GM21515 (cell line): Measurements from ENCODE around the gene DOK7.

Experiments
- ATAC-seq: cut with Tn5 transposase; IDR thresholded peaks from one replicate; pipeline ENCODE4 v1.9.1; 2021; ENCODE audit not compliant: unreplicated experiment

DOK7 gene

DNA sequence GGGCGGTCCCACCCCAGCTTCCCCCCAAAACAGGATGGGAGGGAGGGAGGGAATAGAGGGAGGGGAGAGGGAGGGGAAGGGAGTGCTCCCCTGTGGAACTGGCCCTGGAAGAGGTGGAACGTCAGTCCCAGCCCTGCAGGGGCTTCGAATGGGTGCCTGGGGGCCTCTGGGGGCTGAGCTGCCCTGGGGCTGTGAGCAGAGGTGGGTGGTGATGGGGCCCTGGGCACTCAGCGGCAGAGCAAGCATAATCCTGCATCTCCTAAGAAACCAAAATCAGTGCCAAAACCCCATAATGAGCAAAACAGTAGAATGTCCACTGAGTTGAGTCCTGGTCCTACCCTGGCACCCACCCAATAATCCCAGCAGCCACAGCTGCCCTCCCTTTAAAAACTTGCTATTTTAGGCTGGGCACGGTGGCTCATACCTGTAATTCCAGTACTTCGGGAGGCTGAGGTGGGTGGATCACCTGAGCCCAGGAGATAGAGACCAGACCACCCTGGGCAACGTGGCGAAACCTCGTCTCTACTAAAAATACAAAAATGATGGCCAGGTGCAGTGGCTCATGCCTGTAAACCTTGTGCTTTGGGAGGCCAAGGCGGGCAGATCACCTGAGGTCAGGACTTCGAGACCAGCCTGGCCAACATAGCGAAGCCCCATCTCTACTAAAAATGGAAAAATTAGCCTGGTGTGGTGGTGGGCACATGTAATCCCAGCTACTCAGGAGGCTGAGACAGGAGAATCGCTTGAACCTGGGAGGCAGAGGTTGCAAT, 11.1 kb downstream of the DOK7 start:
- ATAC-seq: no peak

DNA sequence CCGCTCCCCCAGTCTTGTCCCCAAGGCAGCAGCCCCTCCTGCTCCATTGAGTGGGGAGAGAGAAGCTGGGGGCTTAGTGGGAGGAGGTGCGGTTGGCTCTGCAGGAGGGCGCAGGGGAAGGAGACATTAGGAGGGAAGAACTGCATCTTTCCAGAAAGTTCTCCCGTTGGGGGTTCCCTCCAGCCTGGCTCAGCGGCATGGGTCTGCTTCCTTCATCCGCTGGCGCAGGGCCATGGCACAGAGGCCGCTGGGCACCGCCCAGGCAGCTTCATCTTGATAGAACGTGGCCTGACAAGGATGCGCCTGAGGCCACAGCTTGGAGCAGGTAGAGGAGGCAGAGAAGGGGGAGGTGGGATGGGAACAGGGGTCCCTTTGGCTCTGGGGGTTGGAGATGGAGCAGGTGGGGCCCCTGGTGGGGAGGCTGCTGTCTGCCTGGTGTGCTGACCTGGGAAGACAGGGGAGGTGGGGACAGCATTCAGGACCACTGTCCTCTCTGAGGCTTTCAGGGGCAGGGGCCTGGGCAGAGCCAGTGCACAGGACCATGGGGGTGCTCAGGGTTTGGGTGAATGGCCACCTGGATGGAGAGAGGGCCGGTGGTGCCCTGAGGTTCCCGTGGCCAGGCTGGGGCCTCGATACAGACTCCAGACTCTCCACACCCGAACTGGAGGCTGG, 12.1 kb downstream of the DOK7 start:
- ATAC-seq: no peak

DNA sequence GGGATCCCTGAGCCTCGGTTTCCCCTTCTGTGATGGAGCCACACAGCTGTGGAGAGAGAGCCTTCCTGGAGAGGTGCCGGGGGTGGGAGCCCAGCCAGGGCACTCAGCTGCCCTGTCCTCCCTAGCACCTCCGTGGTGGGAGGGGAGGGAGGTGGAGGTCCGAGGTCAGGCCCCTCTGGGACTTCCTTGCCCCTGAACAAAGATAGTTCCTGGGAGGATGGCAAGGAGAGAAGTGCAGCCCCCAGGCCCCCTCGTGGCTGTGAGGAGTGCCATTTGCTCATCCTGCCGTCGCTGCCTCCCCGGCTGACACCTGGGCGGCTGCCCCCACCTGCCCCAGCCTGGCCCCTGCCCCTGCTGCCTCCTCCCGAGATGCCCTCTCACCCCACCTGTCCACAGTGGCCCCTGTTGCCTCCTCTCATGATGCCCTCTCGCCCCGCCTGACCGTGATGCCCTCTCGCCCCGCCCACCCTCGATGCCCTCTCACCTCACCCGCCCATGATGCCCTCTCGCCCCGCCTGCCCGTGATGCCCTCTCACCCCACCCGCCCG, 12.7 kb downstream of the DOK7 start:
- ATAC-seq: no peak

DNA sequence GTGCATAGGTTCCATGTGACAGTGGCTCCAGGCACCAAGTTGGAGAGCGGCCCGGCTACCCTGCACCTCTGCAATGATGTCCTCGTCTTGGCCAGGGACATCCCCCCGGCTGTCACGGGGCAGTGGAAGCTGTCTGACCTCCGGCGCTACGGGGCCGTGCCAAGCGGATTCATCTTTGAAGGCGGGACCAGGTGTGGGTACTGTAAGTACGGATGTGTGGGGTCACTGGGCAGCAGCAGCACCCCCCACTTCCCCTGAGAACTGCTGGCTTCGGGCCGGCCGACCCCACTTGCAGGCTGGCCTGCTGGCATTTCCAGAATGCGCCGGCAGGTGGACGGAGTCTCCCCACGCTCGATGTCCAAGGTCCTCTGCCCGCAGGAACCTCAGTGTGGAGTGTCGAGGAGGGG, 13.2 kb downstream of the DOK7 start:
- ATAC-seq: no peak

DNA sequence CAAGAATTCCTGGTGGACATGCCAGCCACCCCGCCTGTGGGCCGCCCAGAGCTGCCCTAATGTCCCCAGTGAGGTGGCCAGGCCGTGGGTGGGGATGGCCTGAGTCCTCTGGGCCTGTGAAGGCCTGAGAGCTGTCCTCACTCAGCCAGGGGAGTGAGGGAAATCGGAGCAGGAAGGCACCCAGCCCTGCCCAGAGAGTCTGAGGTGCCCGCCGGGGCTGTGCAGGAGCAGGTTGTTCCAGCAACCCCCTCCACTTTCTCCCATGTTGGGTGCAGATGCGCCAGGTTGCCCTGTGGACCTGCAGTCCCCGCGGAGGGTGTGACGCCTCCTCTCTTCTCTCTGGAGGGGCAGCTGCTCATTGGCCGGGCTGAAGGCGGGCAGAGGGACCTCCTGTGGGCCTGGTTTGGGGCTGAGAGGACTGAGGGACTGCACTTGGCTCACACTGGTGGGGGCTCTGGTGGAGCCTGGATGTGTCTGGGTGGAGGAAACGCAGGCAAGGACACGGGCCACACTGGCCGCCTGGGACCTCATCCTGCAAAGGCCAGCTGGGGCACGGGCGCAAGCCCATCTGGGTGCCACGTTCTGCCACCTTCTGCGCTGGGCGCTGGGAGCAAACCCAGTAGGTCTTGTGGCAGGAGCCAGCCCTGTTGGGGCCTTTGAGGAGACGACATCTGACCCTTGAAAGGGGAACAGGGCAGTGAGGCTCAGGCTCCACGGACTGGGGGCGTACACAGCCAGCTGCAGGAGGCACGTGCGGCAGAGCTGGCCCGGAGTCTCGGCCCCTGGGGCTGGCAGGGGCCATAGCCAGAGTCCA, 14.0 kb downstream of the DOK7 start:
- no peak for ATAC-seq

DNA sequence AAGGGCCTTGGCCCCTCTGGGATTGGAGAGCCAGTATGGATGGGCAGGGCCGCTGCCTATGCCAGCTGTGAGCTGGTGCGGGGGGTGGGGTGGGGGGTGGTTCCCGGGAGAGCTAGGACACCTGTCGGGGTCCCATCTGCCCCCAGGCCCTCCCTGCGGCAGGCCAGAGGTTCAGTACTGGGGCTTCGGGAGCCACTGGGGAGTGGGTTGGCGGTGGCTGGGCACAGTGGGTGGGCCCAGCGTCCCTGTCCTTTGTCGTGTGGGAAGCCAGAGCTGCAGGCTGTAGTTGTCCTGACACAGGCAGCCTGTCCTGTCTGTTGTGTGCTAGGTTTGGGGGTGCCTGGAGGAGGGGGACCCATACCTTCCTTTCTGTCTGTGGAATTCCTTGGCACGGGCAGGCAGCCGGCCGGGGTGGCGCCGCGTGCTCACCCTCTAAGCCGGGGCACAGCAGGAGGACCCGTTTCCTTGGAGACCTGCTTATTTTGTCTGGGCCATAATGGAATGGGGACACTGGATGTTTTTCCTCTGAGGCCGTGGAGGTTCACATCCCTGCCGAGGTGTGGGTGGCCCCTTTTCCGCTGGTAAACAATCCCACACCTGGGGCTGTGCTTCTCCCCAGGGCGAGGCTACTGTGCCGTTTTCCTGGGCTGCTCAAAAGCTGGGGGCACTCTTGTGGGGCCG, 14.8 kb downstream of the DOK7 start:
- no peak for ATAC-seq

DNA sequence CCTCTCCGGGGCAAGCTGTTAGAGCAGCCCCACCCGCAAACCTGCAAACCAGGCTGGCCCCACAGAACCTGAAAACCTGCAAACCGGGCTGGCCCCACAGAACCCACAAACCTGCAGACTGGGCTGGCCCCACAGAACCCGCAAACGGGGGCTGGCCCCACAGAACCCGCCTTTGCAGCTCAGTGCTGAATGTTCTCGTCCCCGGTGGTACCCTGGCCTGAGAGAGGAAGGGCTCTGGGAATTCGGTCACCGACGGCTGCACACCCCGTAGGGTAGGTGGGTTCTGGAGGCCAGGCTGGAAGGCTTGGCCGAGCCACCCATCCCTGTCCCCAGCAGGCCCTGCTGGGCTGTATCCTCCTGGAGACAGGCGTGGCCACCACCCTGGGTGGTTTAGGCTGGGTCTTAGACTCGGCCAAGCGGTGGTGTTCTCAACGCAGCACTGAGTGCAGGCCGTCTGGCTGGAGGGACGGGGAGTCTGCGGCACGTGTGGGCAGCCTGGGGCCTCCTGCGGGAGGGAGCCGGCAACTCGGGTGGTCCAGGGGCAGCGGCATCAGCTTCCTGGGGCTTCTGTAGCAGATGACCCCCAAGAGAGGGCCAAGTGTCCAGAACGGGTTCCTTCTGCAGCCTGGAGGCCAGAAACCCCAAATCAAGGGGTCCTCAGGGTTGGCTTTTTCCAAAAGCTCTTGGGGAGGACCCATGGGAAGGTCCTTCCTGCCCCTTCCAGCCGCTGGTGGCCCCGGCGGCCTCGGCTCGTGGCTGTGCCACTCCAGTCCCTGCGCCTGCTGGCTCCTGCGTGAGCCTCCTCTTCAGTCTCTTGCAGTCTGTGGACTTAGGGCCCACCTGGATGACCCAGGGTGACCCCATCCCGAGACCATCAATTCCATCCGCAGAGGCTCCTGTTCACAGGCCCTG, 15.6 kb downstream of the DOK7 start:
- ATAC-seq: no peak

DNA sequence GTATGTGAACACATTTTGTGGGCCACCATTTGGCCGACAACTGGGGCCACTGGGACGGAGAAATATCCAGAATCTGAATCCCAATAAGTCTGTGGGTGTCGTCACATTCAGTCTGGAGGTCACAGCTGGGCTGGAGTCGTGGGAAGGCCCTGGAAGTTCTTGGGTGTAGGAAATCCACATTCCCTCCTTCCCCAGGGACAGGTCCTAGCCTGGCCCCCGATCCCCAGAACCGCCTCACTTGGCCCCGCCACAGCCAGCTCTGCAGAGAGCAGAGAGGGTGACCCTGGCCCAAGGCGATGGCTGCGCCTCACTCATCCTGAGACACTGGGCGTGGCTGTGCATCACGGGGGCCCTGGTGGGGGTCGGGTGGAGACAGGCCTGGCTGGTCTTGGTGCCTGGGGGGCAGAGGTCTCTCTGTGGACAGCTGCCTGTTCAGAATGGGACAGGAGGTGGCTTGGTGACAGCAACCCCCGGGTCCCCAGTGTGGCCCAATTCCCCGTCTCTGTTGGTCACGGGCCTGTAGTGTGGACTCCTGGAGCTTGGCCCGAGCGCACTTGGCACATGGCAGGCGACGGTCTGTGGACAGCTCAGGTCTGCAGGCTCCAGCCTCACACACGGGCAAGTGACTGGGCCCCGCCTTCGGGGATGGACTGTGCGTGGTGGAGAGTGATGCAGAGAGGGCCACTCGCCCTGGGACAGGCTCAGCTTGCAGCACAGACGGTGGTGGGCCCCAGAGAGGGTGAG, 16.4 kb downstream of the DOK7 start:
- no peak for ATAC-seq

DNA sequence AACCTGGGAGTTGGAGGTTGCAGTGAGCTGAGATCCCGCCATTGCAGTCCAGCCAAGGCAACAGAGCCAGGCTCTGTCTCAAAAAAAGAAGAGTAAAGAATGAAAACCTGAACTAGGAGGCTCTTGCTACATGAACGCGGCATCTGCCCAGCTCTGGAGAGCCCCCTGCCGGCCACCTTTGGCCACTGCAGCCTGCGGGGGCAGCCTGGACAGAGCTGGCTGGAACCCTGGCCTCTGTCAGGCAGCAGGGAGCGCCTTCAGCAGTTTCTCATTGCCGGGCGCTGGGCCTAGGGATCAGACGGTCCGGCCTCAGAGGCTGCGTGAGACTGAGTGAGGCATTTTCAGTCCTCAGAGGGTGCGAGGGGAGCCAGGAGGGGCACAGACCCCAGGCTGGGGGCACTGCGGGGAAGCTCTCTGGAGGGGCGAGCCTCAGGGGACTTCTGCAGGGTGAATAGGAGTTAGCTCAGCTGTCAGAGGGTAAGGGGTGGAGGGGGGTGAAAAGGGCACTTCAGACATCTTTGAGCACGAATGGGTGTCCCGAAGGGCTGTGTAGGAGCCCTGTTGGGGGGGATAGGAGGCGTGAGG, 17.5 kb downstream of the DOK7 start:
- ATAC-seq: peak; percentile 65

DNA sequence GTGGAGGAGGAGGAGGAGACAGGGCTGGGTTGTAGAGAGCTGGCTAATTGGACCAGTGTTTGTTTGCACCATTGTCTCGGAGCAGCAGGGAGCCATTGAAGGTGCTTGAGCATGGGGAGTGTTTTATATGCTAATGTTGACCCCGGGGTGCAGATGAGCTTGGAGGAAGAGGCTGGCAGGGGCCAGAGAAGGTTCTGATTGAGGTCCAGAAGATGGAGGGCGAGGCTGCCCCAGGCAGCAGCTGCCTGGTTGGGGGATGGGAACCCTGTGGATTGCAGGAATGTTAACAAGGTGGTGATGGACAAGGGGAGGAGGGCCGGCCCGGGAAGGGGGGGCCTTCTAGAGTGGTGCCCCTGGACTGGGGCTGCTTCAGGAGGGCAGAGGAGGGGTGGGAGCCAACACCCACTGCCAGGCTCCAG, 18.0 kb downstream of the DOK7 start:
- ATAC-seq: no peak

DNA sequence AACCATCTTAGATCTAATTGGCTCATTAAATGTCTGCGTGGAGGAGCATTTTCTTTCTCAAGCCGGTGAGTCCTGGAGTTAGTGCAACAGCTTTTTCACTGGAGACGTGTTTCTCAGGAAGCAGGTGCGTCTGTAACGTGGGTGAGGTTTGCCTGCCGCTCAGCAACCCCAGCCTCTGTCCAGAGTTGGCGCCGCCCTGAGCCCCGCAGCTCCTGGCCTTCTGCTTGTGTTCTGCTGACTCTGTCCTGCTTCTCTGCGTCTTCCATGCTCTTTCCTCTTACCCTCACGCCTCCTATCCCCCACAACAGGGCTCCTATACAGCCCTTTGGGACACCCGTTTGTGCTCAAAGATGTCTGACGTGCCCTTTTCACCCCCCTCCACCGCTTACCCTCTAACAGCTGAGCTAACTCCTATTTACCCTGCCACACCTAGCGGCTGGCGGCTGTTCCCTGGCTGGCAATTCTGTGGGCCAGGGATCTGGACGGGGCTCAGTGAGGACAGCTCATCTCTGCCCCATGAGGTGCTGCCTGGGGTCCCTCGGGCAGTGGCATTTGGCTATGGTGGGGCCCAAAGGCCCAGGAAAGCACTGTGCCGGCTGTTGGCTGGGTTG, 18.8 kb downstream of the DOK7 start:
- no peak for ATAC-seq

DNA sequence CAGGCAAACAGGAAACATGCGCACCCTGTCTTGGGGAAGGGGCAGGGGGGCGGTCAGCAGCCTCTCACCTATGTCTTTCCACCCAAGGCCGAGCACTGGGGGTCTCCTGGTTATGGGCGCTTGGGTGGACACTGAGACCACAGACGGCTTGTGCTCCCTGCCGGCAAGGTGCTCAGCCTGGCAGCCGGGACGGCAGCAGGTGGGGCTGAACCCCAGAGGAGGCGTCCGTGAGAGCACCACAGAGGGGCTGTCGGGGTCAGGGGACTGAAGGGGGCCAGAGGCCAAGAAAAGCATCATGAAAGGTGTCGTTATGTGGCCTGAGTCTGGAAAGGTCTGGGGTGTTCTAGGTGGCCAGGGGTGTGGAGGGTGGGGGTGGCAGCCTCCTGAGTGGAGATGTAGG, 19.6 kb downstream of the DOK7 start:
- ATAC-seq: no peak

DNA sequence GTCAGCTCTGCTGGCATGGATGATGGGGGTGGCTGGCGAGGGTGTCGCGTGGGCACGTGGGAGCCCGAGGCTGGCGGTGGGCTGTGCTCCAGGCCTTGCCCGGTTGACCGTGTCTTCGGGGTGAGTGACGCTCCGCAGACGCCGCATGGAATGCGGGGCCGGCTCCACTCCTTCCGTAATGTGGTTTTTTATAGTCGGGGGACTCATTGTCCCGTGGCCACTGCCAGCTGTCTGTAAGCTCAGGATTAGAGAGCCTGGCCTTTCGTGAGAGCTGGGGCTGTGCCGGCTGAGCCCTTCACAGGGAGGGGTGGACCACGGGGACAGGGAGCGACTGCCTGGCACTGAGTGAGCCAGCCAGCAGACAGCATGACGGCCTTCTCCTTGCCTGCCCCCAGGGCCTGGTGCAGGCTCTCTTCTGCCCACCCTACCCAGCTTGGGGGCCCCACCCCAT, 20.4 kb downstream of the DOK7 start:
- ATAC-seq: no peak

DNA sequence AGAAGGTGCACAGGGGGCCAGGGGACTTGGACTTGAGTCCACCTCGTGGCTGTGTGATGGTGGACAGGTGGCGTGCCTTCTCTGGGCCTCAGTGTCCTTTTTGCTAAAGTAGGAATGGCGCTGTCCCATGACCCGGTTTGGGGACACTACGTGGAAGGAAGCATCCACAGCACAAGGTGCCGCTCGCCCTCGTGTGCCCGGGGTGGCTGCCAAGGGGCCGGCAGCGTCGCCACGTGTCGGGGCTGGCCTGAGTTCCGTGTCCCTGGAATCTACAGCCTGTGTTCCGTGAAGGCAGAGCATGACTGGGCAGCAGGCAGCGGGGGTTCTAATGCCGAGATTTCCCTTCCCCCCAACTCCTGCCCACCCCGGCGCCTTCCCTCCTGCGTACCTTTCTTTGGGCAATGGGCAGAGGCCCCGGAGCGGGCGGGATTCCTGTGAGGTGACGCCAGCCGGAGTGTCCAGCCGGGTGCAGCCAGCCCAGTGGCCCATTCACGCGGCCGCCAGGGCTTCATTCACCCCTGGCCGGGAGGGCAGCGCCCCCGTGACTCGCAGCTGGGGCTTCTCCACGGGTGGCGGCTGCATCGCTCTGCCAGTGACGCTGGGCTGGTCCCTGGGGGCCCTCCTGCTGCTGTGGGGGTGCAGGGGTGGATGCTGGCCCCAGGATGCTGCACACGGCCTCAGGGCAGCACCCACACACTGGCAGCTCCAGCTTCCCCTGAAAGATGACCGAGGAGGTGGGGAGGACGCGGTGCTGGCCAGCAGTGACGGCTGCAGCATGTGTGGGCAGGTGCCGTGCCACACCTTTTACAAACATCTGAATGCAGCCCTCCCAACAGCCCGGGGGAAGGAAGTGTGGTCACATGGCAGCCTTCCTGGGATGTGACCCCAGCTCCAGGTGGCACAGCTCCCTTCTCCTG, 21.2 kb downstream of the DOK7 start:
- ATAC-seq: no peak

DNA sequence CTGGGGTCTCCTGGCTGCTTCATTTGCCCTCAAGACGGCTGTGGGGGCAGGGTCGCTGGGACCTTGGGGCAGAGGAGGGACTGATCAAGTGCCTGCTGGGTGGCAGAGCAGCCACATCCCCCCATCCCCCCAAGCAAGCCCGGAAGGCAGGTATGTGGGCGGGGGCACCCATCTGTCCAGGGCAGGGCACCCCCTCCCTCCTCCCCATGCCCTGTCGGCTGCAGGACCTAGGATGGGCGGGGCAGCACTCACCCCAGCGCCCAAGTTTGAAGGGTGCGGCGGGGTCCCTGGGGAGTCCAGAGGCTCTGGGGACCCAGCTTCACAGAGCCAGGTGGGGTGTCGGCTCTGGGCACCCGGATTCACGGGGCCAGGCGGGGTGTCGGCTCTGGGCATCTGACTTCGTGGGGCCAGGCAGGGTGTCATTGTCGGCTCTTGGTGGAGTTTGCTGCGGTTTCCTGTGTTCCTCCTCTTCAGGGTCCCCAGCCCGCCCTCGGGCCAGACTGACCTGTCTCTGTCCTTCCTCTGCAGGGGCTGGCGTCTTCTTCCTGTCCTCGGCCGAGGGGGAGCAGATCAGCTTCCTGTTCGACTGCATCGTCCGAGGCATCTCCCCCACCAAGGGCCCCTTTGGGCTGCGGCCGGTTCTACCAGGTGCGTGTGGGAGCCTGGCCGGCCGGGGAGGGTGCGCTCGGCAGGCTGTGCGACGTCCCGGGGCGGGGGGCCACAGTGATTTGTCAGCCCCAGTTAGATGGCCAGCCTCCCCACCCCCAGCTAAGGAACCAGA, 22.1 kb downstream of the DOK7 start:
- no peak for ATAC-seq

DNA sequence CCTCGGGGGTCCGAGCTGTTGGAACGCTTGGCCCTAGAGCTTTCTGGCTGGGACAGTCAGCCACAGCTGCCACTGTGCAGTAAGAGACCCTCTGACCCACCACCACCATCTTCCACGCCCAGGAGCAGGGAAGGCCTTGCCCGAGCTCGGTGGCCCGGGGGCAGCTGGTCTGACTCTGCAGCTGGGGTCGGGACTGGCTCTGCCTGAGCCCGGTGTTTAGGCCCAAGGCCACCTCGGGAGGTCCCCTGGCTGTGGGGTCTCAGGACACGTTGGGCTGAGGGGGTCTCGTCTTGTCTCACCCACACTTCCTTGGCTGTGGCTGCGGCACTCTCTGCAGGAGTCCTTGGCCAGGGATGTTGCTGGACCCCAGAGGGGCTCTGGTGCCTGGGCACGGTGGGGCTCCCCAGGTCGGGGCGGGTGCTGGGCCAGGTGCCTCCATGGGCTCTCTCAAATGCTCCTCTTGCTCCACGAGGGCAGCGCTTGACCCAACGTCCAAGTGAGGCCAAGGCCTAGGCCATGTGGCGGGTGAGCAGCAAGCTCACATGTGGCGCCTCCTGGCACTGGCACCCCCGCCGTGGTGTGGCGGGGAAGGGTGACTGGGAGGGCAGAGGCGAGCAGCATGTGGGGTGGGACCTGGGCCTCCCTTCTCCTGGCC, 22.9 kb downstream of the DOK7 start:
- ATAC-seq: no peak
